ENCODE measurements around the gene COPB2. TPM values are rescaled to one million over a fixed set of nuclear protein-coding genes. Genes with fewer than 3 reads are reported as not detected.

Gene COPB2
- polyA plus RNA-seq, 1 donor (not counting 4 experiments of a cell fraction or from before 2014, with no cell fraction given) = 149 TPM

GRCh38 chr3:139323146-139323545, 66.3 kb downstream of the COPB2 start:
- no peak overlapping the region for H2AFZ ChIP-seq (ENCODE audit: control insufficient read depth, low read length)
- no peak overlapping the region for H3K27ac ChIP-seq (ENCODE audit: control insufficient read depth, insufficient read depth, low read length)
- dilution Hi-C loops (cut with MboI; ENCODE audit: extremely low pct_ligation_motif_present, low sequenced_read_pairs) = loop anchor here (25.0 kb wide), 2 partner anchors 211 to 386 kb away; partner anchors contain the start of genes FOXL2 and FOXL2NB
- no peaks in the 10 kb centered on the region for H3K9me1 ChIP-seq (ENCODE audit: control insufficient read depth, extremely low read depth, insufficient read depth, low read length)
- H3K4me3 ChIP-seq (ENCODE audit: control insufficient read depth in 2 of 3, extremely low read depth in 1 of 3, insufficient read depth in 2 of 3, low read depth in 1 of 3, low read length in 3 of 3) = no peak overlapping the region
- TF ChIP-seq CTCF (optimal IDR thresholded peaks at IDR 0.05 in 1 of 3, IDR thresholded peaks at IDR 0.05 in 1 of 3, conservative IDR thresholded peaks at IDR 0.05 in 1 of 3; ENCODE audit: extremely low read depth in 1 of 3, insufficient read depth in 2 of 3, low read length in 3 of 3) (no peak), EZH2 (IDR thresholded peaks at IDR 0.05; ENCODE audit: low read length) (no peak)
- no peak for DNase-seq (ENCODE audit: low read depth, low spot score)
- no peaks in the 10 kb centered on the region for H4K20me1 ChIP-seq (ENCODE audit: control insufficient read depth, extremely low read depth, insufficient read depth, low read length)
- H3K79me2 ChIP-seq (ENCODE audit: control insufficient read depth, insufficient read depth, low read length) = no peaks in the 10 kb centered on the region
- H3K4me2 ChIP-seq (ENCODE audit: control insufficient read depth, extremely low read depth, insufficient read depth, low read depth, low read length) = no peak overlapping the region
- H3K4me1 ChIP-seq (ENCODE audit: control insufficient read depth, extremely low read depth, insufficient read depth, low read length) = peaks cover 4% of the 10 kb centered on the region
- peaks cover 18% of the 10 kb centered on the region for H3K27me3 ChIP-seq (ENCODE audit: control insufficient read depth, extremely low read depth, insufficient read depth, low read length)
- no peak for FAIRE-seq
- H3K36me3 ChIP-seq (ENCODE audit: control insufficient read depth in 2 of 2, extremely low read depth in 1 of 2, insufficient read depth in 2 of 2, low read length in 2 of 2) = no peaks in the 10 kb centered on the region
- H3K9ac ChIP-seq (ENCODE audit: control insufficient read depth, extremely low read depth, insufficient read depth, low read length) = no peak overlapping the region
- no peaks in the 10 kb centered on the region for H3K9me3 ChIP-seq (ENCODE audit: control insufficient read depth, low read depth, low read length)

- no peaks in the 10 kb centered on the region for H3K79me2 ChIP-seq (ENCODE audit: control insufficient read depth, insufficient read depth, low read length)
- DNase-seq (ENCODE audit: low read depth, low spot score) (no peak), FAIRE-seq (no peak)
- no peaks in the 10 kb centered on the region for H4K20me1 ChIP-seq (ENCODE audit: control insufficient read depth, extremely low read depth, insufficient read depth, low read length)
- no peak for TF ChIP-seq CTCF (optimal IDR thresholded peaks at IDR 0.05 in 1 of 3, IDR thresholded peaks at IDR 0.05 in 1 of 3, conservative IDR thresholded peaks at IDR 0.05 in 1 of 3; ENCODE audit: extremely low read depth in 1 of 3, insufficient read depth in 2 of 3, low read length in 3 of 3)
- no peak for TF ChIP-seq EZH2 (IDR thresholded peaks at IDR 0.05; ENCODE audit: low read length)
- H3K4me3 ChIP-seq (ENCODE audit: control insufficient read depth in 2 of 3, extremely low read depth in 1 of 3, insufficient read depth in 2 of 3, low read depth in 1 of 3, low read length in 3 of 3) = no peak overlapping the region
- no peak overlapping the region for H2AFZ ChIP-seq (ENCODE audit: control insufficient read depth, low read length)
- H3K36me3 ChIP-seq (ENCODE audit: control insufficient read depth in 2 of 2, extremely low read depth in 1 of 2, insufficient read depth in 2 of 2, low read length in 2 of 2) = no peaks in the 10 kb centered on the region
- peaks cover 17% of the 10 kb centered on the region for H3K27me3 ChIP-seq (ENCODE audit: control insufficient read depth, extremely low read depth, insufficient read depth, low read length)
- no peak overlapping the region for H3K9ac ChIP-seq (ENCODE audit: control insufficient read depth, extremely low read depth, insufficient read depth, low read length)
- H3K9me1 ChIP-seq (ENCODE audit: control insufficient read depth, extremely low read depth, insufficient read depth, low read length) = no peaks in the 10 kb centered on the region
- H3K27ac ChIP-seq (ENCODE audit: control insufficient read depth, insufficient read depth, low read length) = no peak overlapping the region
- dilution Hi-C loops (cut with MboI; ENCODE audit: extremely low pct_ligation_motif_present, low sequenced_read_pairs) = loop anchor here (25.0 kb wide), 2 partner anchors 210 to 385 kb away; partner anchors contain the start of genes FOXL2 and FOXL2NB
- no peak overlapping the region for H3K4me2 ChIP-seq (ENCODE audit: control insufficient read depth, extremely low read depth, insufficient read depth, low read depth, low read length)
- no peaks in the 10 kb centered on the region for H3K9me3 ChIP-seq (ENCODE audit: control insufficient read depth, low read depth, low read length)
- H3K4me1 ChIP-seq (ENCODE audit: control insufficient read depth, extremely low read depth, insufficient read depth, low read length) = peaks cover 11% of the 10 kb centered on the region
Measured at GRCh38 chr3:139322346-139322745, 67.1 kb downstream of the COPB2 start.
